ENCODE data around the gene FOXP2. TPM values are rescaled to one million over a fixed set of nuclear protein-coding genes. Genes with fewer than 3 reads are reported as not detected.
"Not testable (repeated sequence)": the region's sequence is repeated elsewhere in the genome, so short reads cannot be mapped to it uniquely, and the experiment has no call there.

Gene FOXP2
- total and polyA plus RNA-seq, 4 donors, result 15.6 to 27.5 (median 17.8) TPM

- DNase-seq (ENCODE audit: low read depth in 4 of 6, low spot score in 6 of 6), result no peak
- H3K27me3 ChIP-seq (ENCODE audit: control insufficient read depth, insufficient read depth, low read length), result no peaks in the 10 kb centered on the region
- WGBS (ENCODE audit: insufficient coverage), result no CpG with 5 or more reads among the region's 2 CpGs
These were observed 191.5 kb downstream of the FOXP2 start for GRCh38 chr7:114606100-114606499.

GRCh38 chr7:114608822-114609221 is 194.2 kb downstream of the FOXP2 start:
- H3K9me3 ChIP-seq (ENCODE audit: control insufficient read depth, insufficient read depth, low read length); H3K27ac ChIP-seq (ENCODE audit: low read depth, low read length); DNase-seq (ENCODE audit: low read depth in 4 of 6, low spot score in 6 of 6); H3K27me3 ChIP-seq (ENCODE audit: control insufficient read depth, insufficient read depth, low read length); H3K36me3 ChIP-seq (ENCODE audit: control insufficient read depth, insufficient read depth, low read length); H3K4me3 ChIP-seq (ENCODE audit: low read depth, low read length); H3K4me1 ChIP-seq (ENCODE audit: control insufficient read depth, insufficient read depth, low read length): not testable (repeated sequence)
- WGBS (ENCODE audit: insufficient coverage), result 100% methylated on average over 2 of the region's 11 CpGs

More at GRCh38 chr7:114606100-114606499, 191.5 kb downstream of the FOXP2 start:
- H3K4me1 ChIP-seq (ENCODE audit: control insufficient read depth, insufficient read depth, low read length), result no peaks in the 10 kb centered on the region
- H3K4me3 ChIP-seq (ENCODE audit: low read depth, low read length), result no peak overlapping the region
- H3K36me3 ChIP-seq (ENCODE audit: control insufficient read depth, insufficient read depth, low read length), result no peaks in the 10 kb centered on the region
- H3K9me3 ChIP-seq (ENCODE audit: control insufficient read depth, insufficient read depth, low read length), result no peaks in the 10 kb centered on the region
- H3K27ac ChIP-seq (ENCODE audit: low read depth, low read length), result no peak overlapping the region

GRCh38 chr7:114620208-114620607 is 205.6 kb downstream of the FOXP2 start:
- H3K27me3 ChIP-seq (ENCODE audit: control insufficient read depth, insufficient read depth, low read length), result no peaks in the 10 kb centered on the region
- H3K27ac ChIP-seq (ENCODE audit: low read depth, low read length), result no peak overlapping the region
- no peak overlapping the region for H3K4me3 ChIP-seq (ENCODE audit: low read depth, low read length)
- no peaks in the 10 kb centered on the region for H3K4me1 ChIP-seq (ENCODE audit: control insufficient read depth, insufficient read depth, low read length)
- H3K9me3 ChIP-seq (ENCODE audit: control insufficient read depth, insufficient read depth, low read length), result no peaks in the 10 kb centered on the region
- no CpG with 5 or more reads among the region's 3 CpGs for WGBS (ENCODE audit: insufficient coverage)
- DNase-seq (ENCODE audit: low read depth in 4 of 6, low spot score in 6 of 6), result no peak
- no peaks in the 10 kb centered on the region for H3K36me3 ChIP-seq (ENCODE audit: control insufficient read depth, insufficient read depth, low read length)

- H3K4me1 ChIP-seq (ENCODE audit: control insufficient read depth, insufficient read depth, low read length), result no peaks in the 10 kb centered on the region
- peak in 1 of 6 donors; percentile 27 for DNase-seq (ENCODE audit: low read depth in 4 of 6, low spot score in 6 of 6)
- H3K27me3 ChIP-seq (ENCODE audit: control insufficient read depth, insufficient read depth, low read length), result no peaks in the 10 kb centered on the region
- H3K4me3 ChIP-seq (ENCODE audit: low read depth, low read length), result no peak overlapping the region
- no peak overlapping the region for H3K27ac ChIP-seq (ENCODE audit: low read depth, low read length)
- H3K9me3 ChIP-seq (ENCODE audit: control insufficient read depth, insufficient read depth, low read length), result no peaks in the 10 kb centered on the region
- WGBS (ENCODE audit: insufficient coverage), result no CpG with 5 or more reads among the region's 1 CpG
- no peaks in the 10 kb centered on the region for H3K36me3 ChIP-seq (ENCODE audit: control insufficient read depth, insufficient read depth, low read length)
These were observed 207.6 kb downstream of the FOXP2 start for GRCh38 chr7:114622221-114622620.

- 72% methylated on average over 2 of the region's 2 CpGs for WGBS (ENCODE audit: insufficient coverage)
- no peak for DNase-seq (ENCODE audit: low read depth in 4 of 6, low spot score in 6 of 6)
- no peaks in the 10 kb centered on the region for H3K27me3 ChIP-seq (ENCODE audit: control insufficient read depth, insufficient read depth, low read length)
- no peaks in the 10 kb centered on the region for H3K9me3 ChIP-seq (ENCODE audit: control insufficient read depth, insufficient read depth, low read length)
- no peak overlapping the region for H3K27ac ChIP-seq (ENCODE audit: low read depth, low read length)
- H3K4me1 ChIP-seq (ENCODE audit: control insufficient read depth, insufficient read depth, low read length), result no peaks in the 10 kb centered on the region
- no peaks in the 10 kb centered on the region for H3K36me3 ChIP-seq (ENCODE audit: control insufficient read depth, insufficient read depth, low read length)
- no peak overlapping the region for H3K4me3 ChIP-seq (ENCODE audit: low read depth, low read length)
These were observed 208.5 kb downstream of the FOXP2 start for GRCh38 chr7:114623146-114623545.

GRCh38 chr7:114627231-114627630 is 212.6 kb downstream of the FOXP2 start:
- no peaks in the 10 kb centered on the region for H3K9me3 ChIP-seq (ENCODE audit: control insufficient read depth, insufficient read depth, low read length)
- no peaks in the 10 kb centered on the region for H3K36me3 ChIP-seq (ENCODE audit: control insufficient read depth, insufficient read depth, low read length)
- DNase-seq (ENCODE audit: low read depth in 4 of 6, low spot score in 6 of 6), result no peak
- H3K27ac ChIP-seq (ENCODE audit: low read depth, low read length), result no peak overlapping the region
- H3K27me3 ChIP-seq (ENCODE audit: control insufficient read depth, insufficient read depth, low read length), result peaks cover 3% of the 10 kb centered on the region
- H3K4me3 ChIP-seq (ENCODE audit: low read depth, low read length), result no peak overlapping the region
- 100% methylated on average over 1 of the region's 3 CpGs for WGBS (ENCODE audit: insufficient coverage)
- H3K4me1 ChIP-seq (ENCODE audit: control insufficient read depth, insufficient read depth, low read length), result no peaks in the 10 kb centered on the region

- Histone ChIP-seq H3K27me3 (ENCODE audit: control insufficient read depth, insufficient read depth, low read length) (peaks cover 3% of the 10 kb centered on the region), H3K27ac (ENCODE audit: low read depth, low read length) (no peak overlapping the region), H3K4me3 (ENCODE audit: low read depth, low read length) (no peak overlapping the region), H3K9me3 (ENCODE audit: control insufficient read depth, insufficient read depth, low read length) (no peaks in the 10 kb centered on the region), H3K36me3 (ENCODE audit: control insufficient read depth, insufficient read depth, low read length) (no peaks in the 10 kb centered on the region), H3K4me1 (ENCODE audit: control insufficient read depth, insufficient read depth, low read length) (no peaks in the 10 kb centered on the region)
- no CpG with 5 or more reads among the region's 2 CpGs for WGBS (ENCODE audit: insufficient coverage)
- DNase-seq (ENCODE audit: low read depth in 4 of 6, low spot score in 6 of 6), result no peak
These were observed 213.7 kb downstream of the FOXP2 start for GRCh38 chr7:114628362-114628761.

GRCh38 chr7:114629762-114630161 is 215.1 kb downstream of the FOXP2 start:
- Histone ChIP-seq H3K36me3 (ENCODE audit: control insufficient read depth, insufficient read depth, low read length) (no peaks in the 10 kb centered on the region), H3K9me3 (ENCODE audit: control insufficient read depth, insufficient read depth, low read length) (no peaks in the 10 kb centered on the region), H3K27ac (ENCODE audit: low read depth, low read length) (peak overlapping the region; percentile 29), H3K4me3 (ENCODE audit: low read depth, low read length) (no peak overlapping the region), H3K27me3 (ENCODE audit: control insufficient read depth, insufficient read depth, low read length) (peaks cover 3% of the 10 kb centered on the region), H3K4me1 (ENCODE audit: control insufficient read depth, insufficient read depth, low read length) (no peaks in the 10 kb centered on the region)
- no peak for DNase-seq (ENCODE audit: low read depth in 4 of 6, low spot score in 6 of 6)
- WGBS (ENCODE audit: insufficient coverage), result 33% methylated on average over 2 of the region's 3 CpGs

GRCh38 chr7:114630201-114630990 is 215.8 kb downstream of the FOXP2 start:
- WGBS (ENCODE audit: insufficient coverage), result 80% methylated on average over 1 of the region's 7 CpGs
- H3K4me3 ChIP-seq (ENCODE audit: low read depth, low read length), result no peak overlapping the region
- H3K27me3 ChIP-seq (ENCODE audit: control insufficient read depth, insufficient read depth, low read length), result peaks cover 3% of the 10 kb centered on the region

GRCh38 chr7:114631249-114631822 is 216.7 kb downstream of the FOXP2 start:
- Histone ChIP-seq H3K27me3 (ENCODE audit: control insufficient read depth, insufficient read depth, low read length) (peaks cover 3% of the 10 kb centered on the region), H3K27ac (ENCODE audit: low read depth, low read length) (no peak overlapping the region), H3K9me3 (ENCODE audit: control insufficient read depth, insufficient read depth, low read length) (no peaks in the 10 kb centered on the region), H3K4me3 (ENCODE audit: low read depth, low read length) (no peak overlapping the region), H3K4me1 (ENCODE audit: control insufficient read depth, insufficient read depth, low read length) (no peaks in the 10 kb centered on the region), H3K36me3 (ENCODE audit: control insufficient read depth, insufficient read depth, low read length) (no peaks in the 10 kb centered on the region)
- WGBS (ENCODE audit: insufficient coverage), result 89% methylated on average over 1 of the region's 3 CpGs
- DNase-seq (ENCODE audit: low read depth in 4 of 6, low spot score in 6 of 6), result no peak

More at GRCh38 chr7:114630201-114630990, 215.8 kb downstream of the FOXP2 start:
- Histone ChIP-seq H3K36me3 (ENCODE audit: control insufficient read depth, insufficient read depth, low read length) (no peaks in the 10 kb centered on the region), H3K27ac (ENCODE audit: low read depth, low read length) (peak overlapping the region; percentile 44), H3K4me1 (ENCODE audit: control insufficient read depth, insufficient read depth, low read length) (no peaks in the 10 kb centered on the region), H3K9me3 (ENCODE audit: control insufficient read depth, insufficient read depth, low read length) (no peaks in the 10 kb centered on the region)
- peak in 5 of 6 donors; percentile 17 to 75 (median 38) for DNase-seq (ENCODE audit: low read depth in 4 of 6, low spot score in 6 of 6)

Data from spinal cord (tissue), 10 donors.